Lung (tissue), 12 donors: Measurements from ENCODE around the gene INO80B. TPM values are rescaled to one million over a fixed set of nuclear protein-coding genes. Genes with fewer than 3 reads are reported as not detected.

Experiments
- ATAC-seq: fragments of 200-7000 bp; cut with Tn5 transposase; one replicate; pipeline ENCODE4 v1.9.1; 2020; ENCODE audit warnings: moderate number of reproducible peaks; ENCODE audit not compliant: insufficient read depth, low FRiP score
- DNase-seq, 3 donors: peaks; one replicate each; pipeline ENCODE4 v3.0.0-alpha.2; 2013 to 2017
- H3K27ac ChIP-seq, 2 donors: one replicate each; pipeline ENCODE4 v1.5.1; 2013; ENCODE audit warnings: mild to moderate bottlenecking in 2 of 2, moderate library complexity in 2 of 2, control low read depth in 1 of 2, inconsistent platforms in 1 of 2, low read depth in 1 of 2, low read length in 1 of 2
- H3K27me3 ChIP-seq, 3 donors: one replicate each; pipeline ENCODE4 v1.5.1; 2013; ENCODE audit warnings: low read length in 2 of 3; ENCODE audit not compliant: control insufficient read depth in 3 of 3, insufficient read depth in 3 of 3
- H3K36me3 ChIP-seq, 4 donors: one replicate each; pipeline ENCODE4 v1.5.1; 2013; ENCODE audit warnings: low read length in 4 of 4, mild to moderate bottlenecking in 1 of 4, moderate library complexity in 1 of 4; ENCODE audit not compliant: control insufficient read depth in 4 of 4, insufficient read depth in 4 of 4
- H3K4me1 ChIP-seq, 5 donors: one replicate each; pipeline ENCODE4 v1.5.1; 2013; ENCODE audit warnings: low read length in 5 of 5, mild to moderate bottlenecking in 2 of 5, moderate library complexity in 1 of 5; ENCODE audit not compliant: control insufficient read depth in 5 of 5, insufficient read depth in 5 of 5
- H3K4me3 ChIP-seq: one replicate; pipeline ENCODE4 v1.5.1; 2013; ENCODE audit warnings: mild to moderate bottlenecking, control low read depth, moderate library complexity
- H3K9ac ChIP-seq, 2 donors: one replicate each; pipeline ENCODE4 v1.5.1; 2013; ENCODE audit warnings: low read length in 2 of 2, control low read depth in 1 of 2; ENCODE audit not compliant: insufficient read depth in 1 of 2
- H3K9me3 ChIP-seq, 4 donors: one replicate each; pipeline ENCODE4 v1.5.1; 2013; ENCODE audit warnings: low read length in 3 of 4, mild to moderate bottlenecking in 1 of 4, moderate library complexity in 1 of 4; ENCODE audit not compliant: control insufficient read depth in 4 of 4, insufficient read depth in 3 of 4
- CTCF ChIP-seq: IDR thresholded peaks from 2 replicates; pipeline ENCODE4 v1.5.1; 2012; ENCODE audit warnings: mild to moderate bottlenecking; ENCODE audit errors: control extremely low read depth, extremely low read depth
- WGBS, 2 donors: extraction: QIAGEN DNeasy Blood & Tissue Kit; methylation state at CpG; one replicate each; pipeline ENCODE4 v1.1.7; 2013; 5-methylcytosine and 5-hydroxymethylcytosine counted together
- polyA plus RNA-seq, 2 donors: library from polyadenylated mRNA; stranded (reverse); fragments of 200-250 nt; gene quantifications; one replicate each; pipeline ENCODE4 v1.2.1, GENCODE V29; 2013
- total RNA-seq, 2 donors: library from RNA; depleted of rRNA in 1 of 2; stranded (reverse); fragments of >200 nt in 1 of 2; gene quantifications; one replicate each; pipeline ENCODE4 v1.2.1, GENCODE V29; 2014 to 2021
- donor health status: control.
- donor health status: control.
- donor health status: Bipolar disorder and iron deficiency.
- donor health status: healthy.
- donor health status: DM: yes; HTN: yes; CAD: no.

INO80B gene
- total and polyA plus RNA-seq, 4 donors = 22.7 to 72.3 (median 36.9) TPM

GRCh38 chr2:74507145-74507925 lies 52.4 kb downstream of the INO80B start, which contains the start of gene PCGF1:
PCGF1 (minus strand) TSS chr2:74507695; CDS start chr2:74507668, 27 bp downstream.
- H3K27ac ChIP-seq = peak within 1 kb of the TSS; percentile 93 to 98
- WGBS, 2 donors = 1% methylated on average over 55 to 56 of the region's 56 CpGs
- H3K27me3 ChIP-seq = peaks cover 0 to 63% (median 61%) of the 10 kb centered on the region in 3 donors
- peaks cover 6 to 29% (median 14%) of the 10 kb centered on the region in 5 donors for H3K4me1 ChIP-seq
- no peaks in the 10 kb centered on the region for H3K9me3 ChIP-seq
- TF ChIP-seq CTCF = peak; percentile 1
- peak; percentile 90 for ATAC-seq
- peaks cover 0 to 14% (median 8%) of the 10 kb centered on the region in 4 donors for H3K36me3 ChIP-seq
- peak; percentile 98 to 99 (median 99) for DNase-seq
- peak within 1 kb of the TSS; percentile 8 to 93 for H3K9ac ChIP-seq
- peak within 1 kb of the TSS; percentile 74 for H3K4me3 ChIP-seq

Other genes starting within 250 kb of the INO80B start
- 1 to 10 TPM; 5.2 to 9.6 TPM for gene SLC4A5, start 111.7 kb upstream of the INO80B start, total RNA-seq
- gene SLC4A5, start 111.7 kb upstream of the INO80B start, polyA plus RNA-seq = 1 to 10 TPM in 1 of 2 donors, under 1 TPM in 1; 0.85 to 2.5 TPM
- 100 to 1,000 TPM in 1 of 2 donors, 10 to 100 TPM in 1; 98.4 to 142 TPM for gene DCTN1, start 74.8 kb upstream of the INO80B start, total RNA-seq
- gene DCTN1, start 74.8 kb upstream of the INO80B start, polyA plus RNA-seq = 100 to 1,000 TPM in 1 of 2 donors, 10 to 100 TPM in 1; 69.9 to 110 TPM
- gene C2orf81, start 33.5 kb upstream of the INO80B start, total RNA-seq = 10 to 100 TPM in 1 of 2 donors, 1 to 10 TPM in 1; 3.4 to 16.9 TPM
- 1 to 10 TPM; 7.3 TPM for gene C2orf81, start 33.5 kb upstream of the INO80B start, polyA plus RNA-seq
- gene WDR54, start 33.4 kb upstream of the INO80B start, total RNA-seq = 10 to 100 TPM; 36.1 to 42.3 TPM
- 10 to 100 TPM; 15.4 to 27.9 TPM for gene WDR54, start 33.4 kb upstream of the INO80B start, polyA plus RNA-seq
- 10 to 100 TPM; 37.5 to 46.0 TPM for gene RTKN, start 13.2 kb upstream of the INO80B start, total RNA-seq
- gene RTKN, start 13.2 kb upstream of the INO80B start, polyA plus RNA-seq = 10 to 100 TPM; 21.9 to 23.7 TPM
- 10 to 100 TPM; 39.5 to 65.0 TPM for gene WBP1, start 3.4 kb downstream of the INO80B start, total RNA-seq
- 10 to 100 TPM; 55.9 to 56.7 TPM for gene WBP1, start 3.4 kb downstream of the INO80B start, polyA plus RNA-seq
- gene MOGS, start 10.3 kb downstream of the INO80B start, total RNA-seq = 10 to 100 TPM; 37.5 to 72.0 TPM
- 10 to 100 TPM; 35.4 to 53.5 TPM for gene MOGS, start 10.3 kb downstream of the INO80B start, polyA plus RNA-seq
- gene MRPL53, start 17.6 kb downstream of the INO80B start, total RNA-seq = 100 to 1,000 TPM in 1 of 2 donors, 10 to 100 TPM in 1; 23.3 to 106 TPM
- 10 to 100 TPM; 70.6 to 70.9 TPM for gene MRPL53, start 17.6 kb downstream of the INO80B start, polyA plus RNA-seq
- 10 to 100 TPM; 17.8 to 25.5 TPM for gene CCDC142, start 27.9 kb downstream of the INO80B start, total RNA-seq
- 1 to 10 TPM; 5.5 to 8.2 TPM for gene CCDC142, start 27.9 kb downstream of the INO80B start, polyA plus RNA-seq
- gene TTC31, start 28.0 kb downstream of the INO80B start, total RNA-seq = 10 to 100 TPM; 20.9 to 23.7 TPM
- gene TTC31, start 28.0 kb downstream of the INO80B start, polyA plus RNA-seq = 10 to 100 TPM; 13.7 to 19.2 TPM
- gene LBX2, start 44.5 kb downstream of the INO80B start, total RNA-seq = 1 to 10 TPM in 1 of 2 donors, under 1 TPM in 1; 0.63 to 1.9 TPM
- gene LBX2, start 44.5 kb downstream of the INO80B start, polyA plus RNA-seq = 1 to 10 TPM in 1 of 2 donors, under 1 TPM in 1; 0.83 to 1.4 TPM
- gene PCGF1, start 52.6 kb downstream of the INO80B start, total RNA-seq = 10 to 100 TPM; 16.7 to 35.5 TPM
- 10 to 100 TPM; 20.6 to 47.8 TPM for gene PCGF1, start 52.6 kb downstream of the INO80B start, polyA plus RNA-seq
- gene TLX2, start 59.4 kb downstream of the INO80B start, total RNA-seq = not detected
- under 1 TPM in 1 of 2 donors, not detected in 1; 0.03 TPM for gene TLX2, start 59.4 kb downstream of the INO80B start, polyA plus RNA-seq
- gene DQX1, start 71.1 kb downstream of the INO80B start, total RNA-seq = under 1 TPM in 1 of 2 donors, not detected in 1; 0.34 TPM
- under 1 TPM; 0.12 to 0.17 TPM for gene DQX1, start 71.1 kb downstream of the INO80B start, polyA plus RNA-seq
- 100 to 1,000 TPM in 1 of 2 donors, 10 to 100 TPM in 1; 65.6 to 102 TPM for gene AUP1, start 74.6 kb downstream of the INO80B start, total RNA-seq
- 100 to 1,000 TPM; 156 to 185 TPM for gene AUP1, start 74.6 kb downstream of the INO80B start, polyA plus RNA-seq
- 10 to 100 TPM; 26.6 to 32.4 TPM for gene HTRA2, start 74.8 kb downstream of the INO80B start, total RNA-seq
- 10 to 100 TPM; 30.7 to 42.1 TPM for gene HTRA2, start 74.8 kb downstream of the INO80B start, polyA plus RNA-seq
- gene LOXL3, start 98.9 kb downstream of the INO80B start, total RNA-seq = 10 to 100 TPM in 1 of 2 donors, 1 to 10 TPM in 1; 5.9 to 11.1 TPM
- 1 to 10 TPM; 2.9 to 7.3 TPM for gene LOXL3, start 98.9 kb downstream of the INO80B start, polyA plus RNA-seq
- 10 to 100 TPM; 17.7 to 34.5 TPM for gene DOK1, start 99.6 kb downstream of the INO80B start, total RNA-seq
- 10 to 100 TPM; 18.6 to 37.3 TPM for gene DOK1, start 99.6 kb downstream of the INO80B start, polyA plus RNA-seq
- under 1 TPM; 0.83 to 0.94 TPM for gene M1AP, start 193.2 kb downstream of the INO80B start, total RNA-seq
- gene M1AP, start 193.2 kb downstream of the INO80B start, polyA plus RNA-seq = 1 to 10 TPM in 1 of 2 donors, under 1 TPM in 1; 0.77 to 1.2 TPM
- 1 to 10 TPM; 4.9 to 9.6 TPM for gene SEMA4F, start 199.2 kb downstream of the INO80B start, total RNA-seq
- gene SEMA4F, start 199.2 kb downstream of the INO80B start, polyA plus RNA-seq = 1 to 10 TPM; 3.0 to 3.4 TPM